Stomach (tissue), 9 donors: ENCODE results near the gene PLXNB3. TPM values are rescaled to one million over a fixed set of nuclear protein-coding genes. Genes with fewer than 3 reads are reported as not detected.

Source experiments
- DNase-seq, 2 donors: peaks; one replicate each; pipeline versions ENCODE4 v3.0.0 to v3.0.0-alpha.2; 2013 to 2019
- H3K27ac ChIP-seq, 5 donors: fragments of 200-600 bp in 4 of 5; sonication (generic) in 4 of 5; one replicate each; pipeline ENCODE4 v1.5.1; 2013 to 2019; ENCODE audit warnings: mild to moderate bottlenecking in 1 of 5, moderate library complexity in 1 of 5
- H3K27me3 ChIP-seq, 3 donors: fragments of 200-600 bp; sonication (generic); one replicate each; pipeline ENCODE4 v1.5.1; 2017 to 2019; ENCODE audit warnings: mixed run types in 1 of 3
- H3K36me3 ChIP-seq, 4 donors: fragments of 200-600 bp; sonication (generic); 1 replicate in 3 of 4; 2 replicates in 1 of 4; pipeline ENCODE4 v1.5.1; 2016 to 2019
- H3K4me1 ChIP-seq, 4 donors: fragments of 200-600 bp; sonication (generic); one replicate each; pipeline ENCODE4 v1.5.1; 2016 to 2019
- H3K4me3 ChIP-seq, 4 donors: fragments of 200-600 bp; sonication (generic) in 3 of 4; one replicate each; pipeline ENCODE4 v1.5.1; 2016 to 2019; ENCODE audit warnings: mild to moderate bottlenecking in 1 of 4
- H3K9me3 ChIP-seq, 4 donors: fragments of 200-600 bp; sonication (generic); one replicate each; pipeline ENCODE4 v1.5.1; 2016 to 2019
- CTCF ChIP-seq, 7 experiments: fragments of 450-650 bp in 4 of 7; fragments of 200-600 bp in 3 of 7; sonication (generic) in 3 of 7; IDR thresholded peaks; one replicate each; pipeline ENCODE4 v1.5.1; 2016 to 2019; ENCODE audit warnings: antibody characterized with exemption in 7 of 7, control low read depth in 2 of 7, mild to moderate bottlenecking in 1 of 7
- EP300 ChIP-seq: sonication (generic); formaldehyde crosslinking; IDR thresholded peaks from one replicate; pipeline ENCODE4 v1.6.1; 2017; ENCODE audit warnings: antibody characterized with exemption
- POLR2A ChIP-seq, 4 donors: fragments of 450-650 bp; IDR thresholded peaks; one replicate each; pipeline ENCODE4 v1.6.1; 2016; ENCODE audit warnings: antibody characterized with exemption in 4 of 4, control low read depth in 2 of 4, mild to moderate bottlenecking in 1 of 4, moderate library complexity in 1 of 4
- POLR2AphosphoS5 ChIP-seq, 3 donors: sonication (generic); formaldehyde crosslinking; IDR thresholded peaks; one replicate each; pipeline ENCODE4 v1.6.1; 2016; ENCODE audit warnings: antibody characterized with exemption in 3 of 3
- WGBS, 5 donors: extraction: QIAGEN DNeasy Blood & Tissue Kit in 3 of 5; methylation state at CpG; one replicate each; pipeline versions ENCODE4 v1.1.5 to v1.1.7; 2013 to 2018; 5-methylcytosine and 5-hydroxymethylcytosine counted together
- intact Hi-C: fragments of 100-400 bp; cut with DNase I; formaldehyde crosslinking; loops from one replicate; pipeline ENCODE4 v1.15.1; 2023; ENCODE audit warnings: low total_unique reads
- polyA plus RNA-seq, 3 donors: library from polyadenylated mRNA; stranded (reverse); fragments of 200-250 nt; gene quantifications; one replicate each; pipeline ENCODE4 v1.2.3, GENCODE V29; 2013
- total RNA-seq, 5 donors: library from RNA; depleted of rRNA; stranded (reverse); fragments of >200 nt; gene quantifications; one replicate each; pipeline versions ENCODE4 v1.1.0 to v1.2.3, GENCODE V29; 2014 to 2016
- donor health status: healthy with polysubstance abuse.
- donor health status: Bipolar disorder and iron deficiency.
- donor health status: healthy.

The PLXNB3 gene
- total and polyA plus RNA-seq, 8 donors = 1.8 to 49.2 (median 8.9) TPM

DNA sequence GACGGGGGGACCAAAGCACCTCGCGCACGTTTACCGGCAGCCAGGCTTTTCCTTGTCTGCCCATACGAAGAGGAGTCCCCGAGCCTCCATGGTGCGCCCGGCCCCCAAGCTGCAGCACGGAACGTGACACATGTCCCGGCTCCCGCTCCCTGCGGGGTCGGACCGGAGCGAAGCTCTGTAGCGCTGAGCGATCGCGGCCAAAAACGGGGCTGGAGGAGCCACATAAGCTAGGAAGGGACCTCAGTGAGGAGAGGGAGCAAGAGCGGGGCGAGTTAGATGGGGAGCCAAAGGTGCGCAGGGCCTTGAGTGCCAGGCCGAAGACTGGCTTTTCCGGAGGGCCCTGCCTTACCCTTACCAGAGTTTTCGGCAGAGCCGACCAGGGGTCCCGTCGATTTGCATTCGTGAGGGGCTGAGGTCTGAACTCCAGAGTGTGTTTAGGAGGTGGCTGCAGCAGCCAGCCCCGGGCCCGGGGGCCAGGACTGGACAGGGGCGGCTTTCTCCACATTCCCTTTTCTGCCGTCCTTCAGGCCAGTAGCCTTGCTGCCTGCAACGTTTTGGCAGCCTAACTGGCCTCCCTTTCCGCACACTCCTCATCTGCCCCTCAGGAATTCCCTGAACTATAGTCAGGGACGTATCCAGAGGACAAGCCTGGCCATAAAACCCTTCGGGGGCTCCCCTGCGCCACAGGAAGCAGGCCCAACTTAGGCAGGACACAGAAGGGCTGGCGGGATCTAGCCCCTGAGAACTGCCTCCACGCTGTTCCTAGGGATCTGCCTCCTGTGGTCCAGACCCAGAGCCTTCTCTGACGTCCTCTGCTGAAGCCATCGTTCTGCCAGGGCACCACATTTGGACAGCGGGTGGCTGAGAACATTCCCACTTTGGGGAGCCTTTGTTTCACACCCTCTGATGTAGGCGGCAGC, 31.1 kb downstream of the PLXNB3 start:
- TF ChIP-seq CTCF (IDR thresholded peaks at IDR 0.05) (no peak), POLR2A (IDR thresholded peaks at IDR 0.05) (no peak), EP300 (no peak), POLR2AphosphoS5 (IDR thresholded peaks at IDR 0.05) (no peak)
- Histone ChIP-seq H3K4me3 (peak overlapping the region; percentile 62 to 75 (median 72)), H3K4me1 (peaks cover 18 to 50% (median 36%) of the 10 kb centered on the region in 4 donors), H3K36me3 (peaks cover 4 to 39% (median 33%) of the 10 kb centered on the region in 4 donors), H3K9me3 (peaks cover 0 to 50% (median 19%) of the 10 kb centered on the region in 4 donors), H3K27me3 (no peaks in the 10 kb centered on the region), H3K27ac (peak overlapping the region; percentile 72 to 95 (median 93))
- 4 to 44% (median 18%) methylated on average over 12 to 47 of the region's 47 CpGs for WGBS, 5 donors
- intact Hi-C loops = no loop called here
- no peak for DNase-seq

DNA sequence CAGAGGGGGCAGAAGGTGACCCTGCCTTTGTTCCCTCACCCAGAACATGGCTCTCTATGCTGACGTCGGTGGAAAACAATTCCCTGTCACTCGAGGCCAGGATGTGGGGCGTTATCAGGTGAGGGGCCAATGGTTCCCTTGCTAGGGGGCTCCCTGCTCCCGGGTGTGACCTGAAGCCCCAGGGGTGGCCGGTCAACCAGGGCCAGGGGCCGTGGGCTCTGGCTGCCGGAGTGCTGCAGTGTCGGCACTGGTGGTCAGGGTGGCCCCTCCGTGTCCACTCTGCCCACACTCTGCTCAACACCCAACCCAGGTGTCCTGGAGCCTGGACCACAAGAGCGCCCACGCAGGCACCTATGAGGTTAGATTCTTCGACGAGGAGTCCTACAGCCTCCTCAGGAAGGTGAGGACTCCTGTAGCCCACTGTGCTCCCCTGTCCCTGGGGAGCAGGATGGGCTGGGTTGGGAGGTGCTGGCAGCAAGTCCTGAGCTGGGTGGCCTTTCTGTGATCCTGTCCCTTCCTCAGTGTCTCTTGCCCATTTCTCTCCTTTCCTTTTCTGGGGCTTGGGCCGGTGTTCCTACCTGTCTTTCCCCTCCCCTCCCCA, 33.5 kb downstream of the PLXNB3 start:
- peaks cover 4 to 33% (median 28%) of the 10 kb centered on the region in 4 donors for H3K36me3 ChIP-seq
- no peaks in the 10 kb centered on the region for H3K27me3 ChIP-seq
- TF ChIP-seq CTCF (IDR thresholded peaks at IDR 0.05) (no peak), EP300 (no peak), POLR2A (IDR thresholded peaks at IDR 0.05) (no peak)
- H3K4me1 ChIP-seq = peaks cover 18 to 31% (median 26%) of the 10 kb centered on the region in 4 donors
- WGBS, 5 donors = 85 to 90% (median 88%) methylated on average over 7 to 15 of the region's 15 CpGs
- intact Hi-C loops = no loop called here
- H3K4me3 ChIP-seq = no peak overlapping the region
- DNase-seq = no peak
- peaks cover 0 to 50% (median 19%) of the 10 kb centered on the region in 4 donors for H3K9me3 ChIP-seq
- H3K27ac ChIP-seq = no peak overlapping the region

DNA sequence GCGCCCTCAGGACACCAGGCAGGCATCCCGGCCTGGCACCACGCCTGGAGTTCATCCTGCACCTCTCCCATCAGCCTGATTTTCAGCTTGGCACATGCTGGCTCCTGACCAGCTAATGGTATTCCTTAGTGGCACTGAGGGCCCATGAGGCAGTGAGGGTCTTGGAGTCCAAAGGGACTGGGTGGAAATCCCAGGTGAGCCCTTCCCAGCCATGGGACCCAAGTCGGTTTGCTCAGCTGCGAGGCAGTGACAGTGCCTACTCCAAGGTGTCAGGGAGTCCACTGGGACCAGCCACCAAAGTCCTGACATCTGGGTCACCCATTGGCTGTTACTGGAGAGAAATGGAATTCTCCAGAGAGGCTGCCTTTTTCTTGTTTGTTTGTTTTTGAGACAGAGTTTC, 35.3 kb downstream of the PLXNB3 start:
- WGBS, 5 donors = 91 to 100% (median 93%) methylated on average over 2 to 5 of the region's 5 CpGs
- no peak overlapping the region for H3K27ac ChIP-seq
- H3K4me1 ChIP-seq = peaks cover 12 to 21% (median 16%) of the 10 kb centered on the region in 4 donors
- H3K4me3 ChIP-seq = no peak overlapping the region
- no peak for DNase-seq
- TF ChIP-seq CTCF (IDR thresholded peaks at IDR 0.05) = no peak
- TF ChIP-seq EP300 = no peak
- TF ChIP-seq POLR2A (IDR thresholded peaks at IDR 0.05) = no peak
- TF ChIP-seq POLR2AphosphoS5 (IDR thresholded peaks at IDR 0.05) = no peak
- H3K27me3 ChIP-seq = no peaks in the 10 kb centered on the region
- H3K36me3 ChIP-seq = peaks cover 4 to 37% (median 29%) of the 10 kb centered on the region in 4 donors
- intact Hi-C loops = no loop called here
- H3K9me3 ChIP-seq = peaks cover 0 to 45% (median 18%) of the 10 kb centered on the region in 4 donors

DNA sequence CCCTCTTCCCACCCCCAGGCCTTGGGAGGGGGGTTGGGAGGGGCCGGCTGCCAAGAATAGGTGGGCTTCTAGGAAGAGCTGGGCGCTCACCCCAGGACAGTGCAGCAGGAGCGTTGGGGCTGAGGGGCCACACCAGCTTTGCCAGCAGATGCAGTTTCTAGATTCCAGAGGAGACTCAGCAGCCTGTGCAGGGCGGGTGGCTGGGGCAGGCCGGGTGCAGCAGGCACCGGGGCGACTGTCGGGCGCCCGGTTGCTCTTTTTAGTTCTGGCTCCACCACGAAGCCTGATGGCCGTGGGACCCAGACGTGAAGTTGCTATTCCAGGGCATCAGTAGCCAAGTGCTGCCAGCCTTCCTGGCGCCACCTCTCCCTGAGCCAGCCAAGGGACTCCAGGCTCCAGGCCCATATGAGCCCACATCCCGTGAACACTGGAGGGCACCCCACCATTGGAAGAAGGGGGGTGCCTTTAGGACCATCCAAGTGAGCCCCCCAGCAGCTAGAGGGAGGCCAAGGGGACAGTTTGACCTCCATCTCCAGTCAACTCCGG, 36.2 kb downstream of the PLXNB3 start:
- no peak overlapping the region for H3K27ac ChIP-seq
- H3K4me3 ChIP-seq = no peak overlapping the region
- intact Hi-C loops = no loop called here
- TF ChIP-seq POLR2AphosphoS5 (IDR thresholded peaks at IDR 0.05) = no peak
- H3K27me3 ChIP-seq = no peaks in the 10 kb centered on the region
- H3K4me1 ChIP-seq = peaks cover 10 to 19% (median 15%) of the 10 kb centered on the region in 4 donors
- no peak for DNase-seq
- peaks cover 0 to 36% (median 13%) of the 10 kb centered on the region in 4 donors for H3K9me3 ChIP-seq
- H3K36me3 ChIP-seq = peaks cover 4 to 37% (median 29%) of the 10 kb centered on the region in 4 donors
- WGBS, 5 donors = 61 to 86% (median 78%) methylated on average over 7 to 16 of the region's 16 CpGs
